PFSK-1 (cell line): ENCODE measurements around the gene DNAH8.

Experiments
- FOXP2 ChIP-seq: optimal IDR thresholded peaks from 2 replicates; pipeline ENCODE3; 2011; ENCODE audit warnings: borderline replicate concordance, control low read depth, inconsistent platforms; ENCODE audit not compliant: insufficient read depth; ENCODE audit errors: extremely low read length, extremely low read depth
- TF ChIP-seq, protein P1 (sequence below), 2 experiments: IDR thresholded peaks; 2 replicates each; pipeline versions ENCODE4 v1.6.1 to v1.8.0; 2011 to 2012; ENCODE audit warnings: low read depth in 2 of 2, low read length in 2 of 2, control low read depth in 1 of 2, inconsistent platforms in 1 of 2, mild to moderate bottlenecking in 1 of 2, moderate library complexity in 1 of 2; ENCODE audit not compliant: insufficient read depth in 1 of 2

DNA sequence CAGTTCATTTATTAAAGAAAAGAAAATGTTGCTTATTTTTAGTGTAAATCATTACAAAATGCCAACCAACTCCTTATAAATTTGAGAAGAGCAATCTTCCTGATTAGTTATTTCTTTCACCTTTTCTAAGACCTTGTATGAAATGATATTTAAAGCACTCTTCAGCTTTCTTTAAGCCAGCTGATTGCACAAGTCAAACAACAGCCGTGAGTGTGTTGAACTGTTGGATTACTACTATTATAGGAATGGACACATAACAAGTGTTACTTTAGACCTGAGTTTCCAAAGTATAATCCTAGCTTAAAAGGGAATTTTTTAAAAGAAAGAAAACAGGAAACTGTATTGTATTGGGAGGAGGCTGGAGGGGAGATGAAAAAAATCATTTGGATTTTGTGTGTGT, 306.7 kb downstream of the DNAH8 start:
- TF ChIP-seq, protein P1, sequence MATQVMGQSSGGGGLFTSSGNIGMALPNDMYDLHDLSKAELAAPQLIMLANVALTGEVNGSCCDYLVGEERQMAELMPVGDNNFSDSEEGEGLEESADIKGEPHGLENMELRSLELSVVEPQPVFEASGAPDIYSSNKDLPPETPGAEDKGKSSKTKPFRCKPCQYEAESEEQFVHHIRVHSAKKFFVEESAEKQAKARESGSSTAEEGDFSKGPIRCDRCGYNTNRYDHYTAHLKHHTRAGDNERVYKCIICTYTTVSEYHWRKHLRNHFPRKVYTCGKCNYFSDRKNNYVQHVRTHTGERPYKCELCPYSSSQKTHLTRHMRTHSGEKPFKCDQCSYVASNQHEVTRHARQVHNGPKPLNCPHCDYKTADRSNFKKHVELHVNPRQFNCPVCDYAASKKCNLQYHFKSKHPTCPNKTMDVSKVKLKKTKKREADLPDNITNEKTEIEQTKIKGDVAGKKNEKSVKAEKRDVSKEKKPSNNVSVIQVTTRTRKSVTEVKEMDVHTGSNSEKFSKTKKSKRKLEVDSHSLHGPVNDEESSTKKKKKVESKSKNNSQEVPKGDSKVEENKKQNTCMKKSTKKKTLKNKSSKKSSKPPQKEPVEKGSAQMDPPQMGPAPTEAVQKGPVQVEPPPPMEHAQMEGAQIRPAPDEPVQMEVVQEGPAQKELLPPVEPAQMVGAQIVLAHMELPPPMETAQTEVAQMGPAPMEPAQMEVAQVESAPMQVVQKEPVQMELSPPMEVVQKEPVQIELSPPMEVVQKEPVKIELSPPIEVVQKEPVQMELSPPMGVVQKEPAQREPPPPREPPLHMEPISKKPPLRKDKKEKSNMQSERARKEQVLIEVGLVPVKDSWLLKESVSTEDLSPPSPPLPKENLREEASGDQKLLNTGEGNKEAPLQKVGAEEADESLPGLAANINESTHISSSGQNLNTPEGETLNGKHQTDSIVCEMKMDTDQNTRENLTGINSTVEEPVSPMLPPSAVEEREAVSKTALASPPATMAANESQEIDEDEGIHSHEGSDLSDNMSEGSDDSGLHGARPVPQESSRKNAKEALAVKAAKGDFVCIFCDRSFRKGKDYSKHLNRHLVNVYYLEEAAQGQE (IDR thresholded peaks at IDR 0.05; ENCODE audit: insufficient read depth in 1 of 2, low read depth in 2 of 2, low read length in 2 of 2) = no peak
- TF ChIP-seq FOXP2 = no peak
